ENCODE measurements around the gene RFC4. TPM values are rescaled to one million over a fixed set of nuclear protein-coding genes. Genes with fewer than 3 reads are reported as not detected.

RFC4 gene

DNA sequence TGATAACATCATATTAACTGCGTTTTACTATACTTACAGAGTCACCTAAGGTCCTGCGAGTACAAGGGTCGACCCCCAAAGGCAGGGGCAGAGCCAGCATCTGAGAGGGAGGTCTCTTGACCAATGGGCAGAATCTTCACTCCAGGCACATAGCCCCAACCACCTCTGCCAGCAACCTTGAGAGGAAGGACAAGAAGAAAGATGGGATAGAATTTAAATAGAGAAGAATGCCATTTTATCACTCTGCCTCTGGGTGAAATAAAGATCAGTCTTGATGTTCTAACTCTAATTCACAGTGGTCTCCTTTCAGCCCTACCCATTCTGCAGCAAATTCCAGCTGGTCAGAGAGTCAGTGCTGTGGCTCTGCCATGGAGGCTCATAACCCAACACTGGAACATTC is 62.6 kb downstream of the RFC4 start:
- no peak overlapping the region for H3K4me3 ChIP-seq (ENCODE audit: low read length in 2 of 2)
- no peak overlapping the region for H2BK5ac ChIP-seq (ENCODE audit: low read length)
- whole genome bisulfite sequencing, 2 donors (ENCODE audit: extremely low coverage in 2 of 2, insufficient read length in 2 of 2, insufficient replicate concordance in 1 of 2), result no CpG with 5 or more reads among the region's 3 CpGs
- H3K4me2 ChIP-seq (ENCODE audit: insufficient read depth, low read length, poor library complexity, severe bottlenecking), result no peak overlapping the region
- no peak overlapping the region for H3K4ac ChIP-seq (ENCODE audit: low read length)
- no peak overlapping the region for H3K18ac ChIP-seq (ENCODE audit: low read length)
- H3K27ac ChIP-seq (replicated peaks; ENCODE audit: low read length), result no peak overlapping the region
- no peak overlapping the region for H3K9ac ChIP-seq (ENCODE audit: low read depth, low read length, poor library complexity)
- no peak overlapping the region for H4K8ac ChIP-seq (ENCODE audit: low read depth, low read length)
- no peak overlapping the region for H2BK120ac ChIP-seq (ENCODE audit: low read depth, low read length)
- no peaks in the 10 kb centered on the region for H3K79me1 ChIP-seq (ENCODE audit: low read depth, low read length)
- H3K36me3 ChIP-seq (replicated peaks in 1 of 2; ENCODE audit: control insufficient read depth in 2 of 2, insufficient read depth in 2 of 2, low read length in 2 of 2), result no peaks in the 10 kb centered on the region
- H2BK15ac ChIP-seq (ENCODE audit: low read length), result no peak overlapping the region
- H3K4me1 ChIP-seq (ENCODE audit: control insufficient read depth in 2 of 2, insufficient read depth in 1 of 2, low read depth in 1 of 2, low read length in 2 of 2), result peaks cover 0 to 3% of the 10 kb centered on the region in 2 donors
- H3K27me3 ChIP-seq (ENCODE audit: control insufficient read depth in 3 of 3, insufficient read depth in 3 of 3, low read depth in 1 of 3, low read length in 3 of 3), result peaks cover 0 to 12% (median 0%) of the 10 kb centered on the region in 3 experiments
- no peak overlapping the region for H4K91ac ChIP-seq (ENCODE audit: low read depth, low read length, poor library complexity)
- no peak overlapping the region for H3K23ac ChIP-seq (ENCODE audit: low read depth, low read length, poor library complexity)
- no peak overlapping the region for H3K14ac ChIP-seq (ENCODE audit: low read length)
- no peak for DNase-seq (ENCODE audit: low spot score)
- no peak overlapping the region for H2AK5ac ChIP-seq (ENCODE audit: low read depth, low read length)
- no peak overlapping the region for H2AFZ ChIP-seq (ENCODE audit: low read length)
- no peaks in the 10 kb centered on the region for H3K9me3 ChIP-seq (replicated peaks in 1 of 2; ENCODE audit: control insufficient read depth in 2 of 2, insufficient read depth in 1 of 2, low read depth in 1 of 2, low read length in 2 of 2)
- H2BK12ac ChIP-seq (ENCODE audit: low read length), result no peak overlapping the region

DNA sequence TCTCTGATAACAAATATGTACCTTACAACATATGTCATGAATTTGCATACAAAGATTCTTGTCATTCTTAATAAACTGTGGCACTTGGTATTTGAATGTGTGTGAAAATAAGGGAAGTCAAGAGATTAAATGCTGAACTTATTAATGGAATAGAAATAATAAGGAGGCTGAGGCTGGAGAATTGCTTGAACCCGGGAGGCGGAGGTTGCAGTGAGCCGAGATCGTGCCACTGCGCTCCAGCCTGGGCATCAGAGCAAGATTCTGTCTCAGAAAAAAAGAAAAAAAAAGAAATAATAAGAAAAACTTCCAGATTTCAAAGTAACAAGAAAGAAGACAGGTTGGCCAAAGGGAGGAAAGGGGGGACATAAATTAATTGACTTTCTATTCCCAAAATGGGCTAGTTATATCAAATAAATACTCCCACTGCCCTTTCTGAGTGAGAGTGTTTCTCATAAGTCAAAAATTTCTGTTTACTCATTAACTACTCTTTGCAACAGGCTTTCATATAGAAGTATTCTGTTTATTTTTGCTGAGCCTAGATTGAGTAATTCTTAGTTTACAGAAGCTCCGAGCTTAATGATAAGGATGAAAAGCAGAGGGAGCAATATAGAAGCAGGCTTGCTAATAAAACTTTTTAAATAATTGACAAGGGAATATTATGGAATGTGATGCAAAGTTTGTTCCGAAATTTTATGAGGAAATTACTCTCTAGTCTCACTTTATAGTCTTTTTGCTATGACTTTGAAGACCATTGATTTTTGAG is 63.5 kb downstream of the RFC4 start:
- Histone ChIP-seq H3K4me1 (ENCODE audit: control insufficient read depth in 2 of 2, insufficient read depth in 1 of 2, low read depth in 1 of 2, low read length in 2 of 2) (peaks cover 0 to 3% of the 10 kb centered on the region in 2 donors), H2AK5ac (ENCODE audit: low read depth, low read length) (no peak overlapping the region), H3K4me2 (ENCODE audit: insufficient read depth, low read length, poor library complexity, severe bottlenecking) (no peak overlapping the region), H3K9ac (ENCODE audit: low read depth, low read length, poor library complexity) (no peak overlapping the region), H2AFZ (ENCODE audit: low read length) (no peak overlapping the region), H4K91ac (ENCODE audit: low read depth, low read length, poor library complexity) (no peak overlapping the region), H2BK120ac (ENCODE audit: low read depth, low read length) (no peak overlapping the region), H3K79me1 (ENCODE audit: low read depth, low read length) (no peaks in the 10 kb centered on the region), H3K4ac (ENCODE audit: low read length) (no peak overlapping the region), H2BK12ac (ENCODE audit: low read length) (no peak overlapping the region), H3K4me3 (ENCODE audit: low read length in 2 of 2) (no peak overlapping the region), H3K14ac (ENCODE audit: low read length) (no peak overlapping the region), H3K27me3 (ENCODE audit: control insufficient read depth in 3 of 3, insufficient read depth in 3 of 3, low read depth in 1 of 3, low read length in 3 of 3) (peaks cover 0 to 12% (median 0%) of the 10 kb centered on the region in 3 experiments), H2BK15ac (ENCODE audit: low read length) (no peak overlapping the region), H3K9me3 (replicated peaks in 1 of 2; ENCODE audit: control insufficient read depth in 2 of 2, insufficient read depth in 1 of 2, low read depth in 1 of 2, low read length in 2 of 2) (no peaks in the 10 kb centered on the region), H2BK5ac (ENCODE audit: low read length) (no peak overlapping the region), H3K27ac (replicated peaks; ENCODE audit: low read length) (no peak overlapping the region), H3K18ac (ENCODE audit: low read length) (no peak overlapping the region), H3K23ac (ENCODE audit: low read depth, low read length, poor library complexity) (no peak overlapping the region), H3K36me3 (replicated peaks in 1 of 2; ENCODE audit: control insufficient read depth in 2 of 2, insufficient read depth in 2 of 2, low read length in 2 of 2) (no peaks in the 10 kb centered on the region), H4K8ac (ENCODE audit: low read depth, low read length) (no peak overlapping the region)
- WGBS, 2 donors (ENCODE audit: extremely low coverage in 2 of 2, insufficient read length in 2 of 2, insufficient replicate concordance in 1 of 2), result no CpG with 5 or more reads among the region's 7 CpGs
- no peak for DNase-seq (ENCODE audit: low spot score)

Small RNA genes within 50 kb of the gene (small RNA-seq; reads per million reads assigned to genes)
- gene RF00092 (ENCODE audit: insufficient read depth) (not detected), gene RNU6-1105P (ENCODE audit: insufficient read depth) (not detected), gene SNORA4 (ENCODE audit: insufficient read depth) (not detected), gene SNORA63 (ENCODE audit: insufficient read depth) (not detected), gene SNORA81 (ENCODE audit: insufficient read depth) (not detected), gene SNORD2 (ENCODE audit: insufficient read depth) (not detected)
